Measurements from ENCODE around the gene EFNB3.

DNA sequence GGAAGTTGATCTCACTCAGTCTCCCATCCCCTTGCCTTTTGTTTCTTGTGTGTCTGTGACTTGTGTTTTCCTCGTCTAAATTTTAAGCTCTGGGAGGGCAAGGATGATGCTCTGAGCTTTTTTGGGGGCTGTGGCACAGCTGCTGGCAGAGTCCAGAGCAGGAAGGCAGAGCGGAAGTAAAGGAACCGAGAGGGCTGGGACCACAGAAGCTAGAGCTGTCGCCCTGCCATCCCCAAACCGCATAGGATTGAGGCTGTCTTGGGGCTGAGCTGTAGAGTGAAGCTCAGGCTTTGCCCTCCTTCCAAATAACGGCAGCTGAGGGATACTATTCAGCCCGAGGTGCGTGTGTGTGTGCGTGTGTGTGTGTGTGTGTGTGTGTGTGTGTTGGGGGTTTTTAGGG lies 8.8 kb downstream of the EFNB3 start:
- TF ChIP-seq, protein P1, sequence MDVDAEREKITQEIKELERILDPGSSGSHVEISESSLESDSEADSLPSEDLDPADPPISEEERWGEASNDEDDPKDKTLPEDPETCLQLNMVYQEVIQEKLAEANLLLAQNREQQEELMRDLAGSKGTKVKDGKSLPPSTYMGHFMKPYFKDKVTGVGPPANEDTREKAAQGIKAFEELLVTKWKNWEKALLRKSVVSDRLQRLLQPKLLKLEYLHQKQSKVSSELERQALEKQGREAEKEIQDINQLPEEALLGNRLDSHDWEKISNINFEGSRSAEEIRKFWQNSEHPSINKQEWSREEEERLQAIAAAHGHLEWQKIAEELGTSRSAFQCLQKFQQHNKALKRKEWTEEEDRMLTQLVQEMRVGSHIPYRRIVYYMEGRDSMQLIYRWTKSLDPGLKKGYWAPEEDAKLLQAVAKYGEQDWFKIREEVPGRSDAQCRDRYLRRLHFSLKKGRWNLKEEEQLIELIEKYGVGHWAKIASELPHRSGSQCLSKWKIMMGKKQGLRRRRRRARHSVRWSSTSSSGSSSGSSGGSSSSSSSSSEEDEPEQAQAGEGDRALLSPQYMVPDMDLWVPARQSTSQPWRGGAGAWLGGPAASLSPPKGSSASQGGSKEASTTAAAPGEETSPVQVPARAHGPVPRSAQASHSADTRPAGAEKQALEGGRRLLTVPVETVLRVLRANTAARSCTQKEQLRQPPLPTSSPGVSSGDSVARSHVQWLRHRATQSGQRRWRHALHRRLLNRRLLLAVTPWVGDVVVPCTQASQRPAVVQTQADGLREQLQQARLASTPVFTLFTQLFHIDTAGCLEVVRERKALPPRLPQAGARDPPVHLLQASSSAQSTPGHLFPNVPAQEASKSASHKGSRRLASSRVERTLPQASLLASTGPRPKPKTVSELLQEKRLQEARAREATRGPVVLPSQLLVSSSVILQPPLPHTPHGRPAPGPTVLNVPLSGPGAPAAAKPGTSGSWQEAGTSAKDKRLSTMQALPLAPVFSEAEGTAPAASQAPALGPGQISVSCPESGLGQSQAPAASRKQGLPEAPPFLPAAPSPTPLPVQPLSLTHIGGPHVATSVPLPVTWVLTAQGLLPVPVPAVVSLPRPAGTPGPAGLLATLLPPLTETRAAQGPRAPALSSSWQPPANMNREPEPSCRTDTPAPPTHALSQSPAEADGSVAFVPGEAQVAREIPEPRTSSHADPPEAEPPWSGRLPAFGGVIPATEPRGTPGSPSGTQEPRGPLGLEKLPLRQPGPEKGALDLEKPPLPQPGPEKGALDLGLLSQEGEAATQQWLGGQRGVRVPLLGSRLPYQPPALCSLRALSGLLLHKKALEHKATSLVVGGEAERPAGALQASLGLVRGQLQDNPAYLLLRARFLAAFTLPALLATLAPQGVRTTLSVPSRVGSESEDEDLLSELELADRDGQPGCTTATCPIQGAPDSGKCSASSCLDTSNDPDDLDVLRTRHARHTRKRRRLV (CRISPR knock-in tag; IDR thresholded peaks at IDR 0.05), result no peak
- TF ChIP-seq TCF12 (IDR thresholded peaks at IDR 0.05) (no peak), TCF12 (CRISPR knock-in tag; IDR thresholded peaks at IDR 0.05) (no peak), FOSL1 (CRISPR knock-in tag; IDR thresholded peaks at IDR 0.05; ENCODE audit: borderline replicate concordance) (no peak), EZH2 (conservative IDR thresholded peaks at IDR 0.05; ENCODE audit: low read depth, low read length) (no peak)
- TF ChIP-seq, protein P2, sequence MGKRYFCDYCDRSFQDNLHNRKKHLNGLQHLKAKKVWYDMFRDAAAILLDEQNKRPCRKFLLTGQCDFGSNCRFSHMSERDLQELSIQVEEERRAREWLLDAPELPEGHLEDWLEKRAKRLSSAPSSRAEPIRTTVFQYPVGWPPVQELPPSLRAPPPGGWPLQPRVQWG (CRISPR knock-in tag; IDR thresholded peaks at IDR 0.05; ENCODE audit: borderline replicate concordance, low read depth), result no peak
- TF ChIP-seq, protein P3, sequence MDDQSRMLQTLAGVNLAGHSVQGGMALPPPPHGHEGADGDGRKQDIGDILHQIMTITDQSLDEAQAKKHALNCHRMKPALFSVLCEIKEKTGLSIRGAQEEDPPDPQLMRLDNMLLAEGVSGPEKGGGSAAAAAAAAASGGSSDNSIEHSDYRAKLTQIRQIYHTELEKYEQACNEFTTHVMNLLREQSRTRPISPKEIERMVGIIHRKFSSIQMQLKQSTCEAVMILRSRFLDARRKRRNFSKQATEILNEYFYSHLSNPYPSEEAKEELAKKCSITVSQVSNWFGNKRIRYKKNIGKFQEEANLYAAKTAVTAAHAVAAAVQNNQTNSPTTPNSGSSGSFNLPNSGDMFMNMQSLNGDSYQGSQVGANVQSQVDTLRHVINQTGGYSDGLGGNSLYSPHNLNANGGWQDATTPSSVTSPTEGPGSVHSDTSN (CRISPR knock-in tag; IDR thresholded peaks at IDR 0.05; ENCODE audit: borderline replicate concordance), result no peak

Measured in HepG2 (cell line).